SK-N-SH treated with all-trans-retinoic acid at 6 μM for 48 hours (cell line): ENCODE measurements around the gene MRPS18A.

Experiments used
- ATAC-seq: fragments of 200-7000 bp; cut with Tn5 transposase; 3 replicates; pipeline ENCODE4 v1.9.1; 2020; ENCODE audit warnings: mild to moderate bottlenecking, moderate library complexity
- ARNTL ChIP-seq: fragments of 450-650 bp; formaldehyde crosslinking; IDR thresholded peaks from 2 replicates; pipeline ENCODE4 v1.5.0; 2020; ENCODE audit warnings: low read depth, mild to moderate bottlenecking, moderate library complexity, borderline replicate concordance
- BACH2 ChIP-seq: fragments of 250-450 bp; sonication (Bioruptor Pico); IDR thresholded peaks from 2 replicates; pipeline ENCODE4 v1.9.0; 2021; ENCODE audit warnings: mild to moderate bottlenecking, borderline replicate concordance
- CREB5 ChIP-seq: fragments of 250-450 bp; sonication (Bioruptor Pico); IDR thresholded peaks from 2 replicates; pipeline ENCODE4 v1.5.1; 2020; ENCODE audit warnings: low read depth, mild to moderate bottlenecking, moderate library complexity
- CSDC2 ChIP-seq: fragments of 250-450 bp; sonication (Bioruptor Pico); IDR thresholded peaks from 2 replicates; pipeline ENCODE4 v1.5.0; 2020; ENCODE audit warnings: mild to moderate bottlenecking, moderate library complexity
- ESRRG ChIP-seq: fragments of 250-450 bp; sonication (Bioruptor Pico); IDR thresholded peaks from 2 replicates; pipeline ENCODE4 v1.6.1; 2021; ENCODE audit warnings: mild to moderate bottlenecking
- GLIS3 ChIP-seq: fragments of 250-450 bp; sonication (Bioruptor Pico); IDR thresholded peaks from 2 replicates; pipeline ENCODE4 v1.5.0; 2020; ENCODE audit warnings: mild to moderate bottlenecking, moderate library complexity
- ISL1 ChIP-seq: fragments of 250-450 bp; sonication (Bioruptor Pico); IDR thresholded peaks from 2 replicates; pipeline ENCODE4 v2.1.2; 2022; ENCODE audit warnings: mild to moderate bottlenecking, moderate library complexity
- OSR1 ChIP-seq: fragments of 250-450 bp; sonication (Bioruptor Pico); IDR thresholded peaks from 2 replicates; pipeline ENCODE4 v1.8.0; 2022; ENCODE audit warnings: moderate library complexity, mild to moderate bottlenecking, inconsistent platforms
- PATZ1 ChIP-seq: fragments of 250-450 bp; sonication (Bioruptor Pico); IDR thresholded peaks from 2 replicates; pipeline ENCODE4 v1.8.0; 2020; ENCODE audit warnings: mild to moderate bottlenecking, moderate library complexity, borderline replicate concordance
- POU6F1 ChIP-seq: fragments of 250-450 bp; sonication (Bioruptor Pico); IDR thresholded peaks from 2 replicates; pipeline ENCODE4 v1.8.0; 2021; ENCODE audit warnings: low read depth, mild to moderate bottlenecking, moderate library complexity, borderline replicate concordance
- TCF4 ChIP-seq: fragments of 250-450 bp; sonication (Bioruptor Pico); IDR thresholded peaks from 2 replicates; pipeline ENCODE4 v1.8.0; 2021; ENCODE audit warnings: mild to moderate bottlenecking, moderate library complexity, borderline replicate concordance
- TOX ChIP-seq: fragments of 250-450 bp; sonication (Bioruptor Pico); IDR thresholded peaks from 2 replicates; pipeline ENCODE4 v1.8.0; 2021; ENCODE audit warnings: mild to moderate bottlenecking, moderate library complexity, borderline replicate concordance
- ZFP3 ChIP-seq: fragments of 250-450 bp; sonication (Bioruptor Pico); IDR thresholded peaks from 2 replicates; pipeline ENCODE4 v1.5.0; 2020; ENCODE audit warnings: mild to moderate bottlenecking, moderate library complexity
- ZFP30 ChIP-seq: fragments of 450-650 bp; formaldehyde crosslinking; IDR thresholded peaks from 2 replicates; pipeline ENCODE4 v1.5.0; 2022; ENCODE audit warnings: mild to moderate bottlenecking, moderate library complexity
- ZNF70 ChIP-seq: fragments of 450-650 bp; formaldehyde crosslinking; IDR thresholded peaks from 2 replicates; pipeline ENCODE4 v1.5.0; 2020; ENCODE audit warnings: mild to moderate bottlenecking, moderate library complexity
- ZNF8 ChIP-seq: fragments of 450-650 bp; formaldehyde crosslinking; IDR thresholded peaks from 2 replicates; pipeline ENCODE4 v1.5.0; 2020; ENCODE audit warnings: mild to moderate bottlenecking, moderate library complexity

MRPS18A gene

GRCh38 chr6:43670623-43670986 lies 17.0 kb downstream of the MRPS18A start:
- no peak for ATAC-seq
- TF ChIP-seq ARNTL (CRISPR knock-in tag) = no peak
- no peak for TF ChIP-seq GLIS3 (CRISPR knock-in tag)
- no peak for TF ChIP-seq BACH2
- TF ChIP-seq CSDC2 = no peak
- TF ChIP-seq ZFP30 (CRISPR knock-in tag) = no peak
- no peak for TF ChIP-seq CREB5
- no peak for TF ChIP-seq ZNF70 (CRISPR knock-in tag)
- no peak for TF ChIP-seq ESRRG (CRISPR knock-in tag)
- TF ChIP-seq ISL1 (CRISPR knock-in tag) = no peak
- TF ChIP-seq OSR1 (CRISPR knock-in tag) = no peak
- TF ChIP-seq POU6F1 = no peak

GRCh38 chr6:43669922-43670622 lies 17.5 kb downstream of the MRPS18A start:
- no peak for ATAC-seq
- TF ChIP-seq ESRRG (CRISPR knock-in tag) = no peak
- no peak for TF ChIP-seq BACH2
- no peak for TF ChIP-seq ZFP30 (CRISPR knock-in tag)
- TF ChIP-seq TCF4 (CRISPR knock-in tag) = no peak
- TF ChIP-seq ZNF70 (CRISPR knock-in tag) = no peak
- no peak for TF ChIP-seq ZFP3 (CRISPR knock-in tag)
- TF ChIP-seq CREB5 = no peak

- ATAC-seq = peak; percentile 44
- TF ChIP-seq ZFP3 (CRISPR knock-in tag) (no peak), PATZ1 (no peak), BACH2 (no peak), CREB5 (no peak), TCF4 (CRISPR knock-in tag) (no peak), POU6F1 (no peak), ZNF8 (no peak), TOX (no peak), ESRRG (CRISPR knock-in tag) (no peak), ARNTL (CRISPR knock-in tag) (no peak)
Observed at GRCh38 chr6:43669050-43669921, 18.3 kb downstream of the MRPS18A start.
